HG03060 (cell line): ENCODE data around the gene C20orf202.

Experiments used
- ATAC-seq: cut with Tn5 transposase; IDR thresholded peaks from one replicate; pipeline ENCODE4 v1.9.1; 2021; ENCODE audit warnings: low read depth, moderate number of reproducible peaks; ENCODE audit not compliant: unreplicated experiment

The C20orf202 gene

GRCh38 chr20:1184260-1184637 is 19.0 kb upstream of the C20orf202 start:
- ATAC-seq, result no peak

DNA sequence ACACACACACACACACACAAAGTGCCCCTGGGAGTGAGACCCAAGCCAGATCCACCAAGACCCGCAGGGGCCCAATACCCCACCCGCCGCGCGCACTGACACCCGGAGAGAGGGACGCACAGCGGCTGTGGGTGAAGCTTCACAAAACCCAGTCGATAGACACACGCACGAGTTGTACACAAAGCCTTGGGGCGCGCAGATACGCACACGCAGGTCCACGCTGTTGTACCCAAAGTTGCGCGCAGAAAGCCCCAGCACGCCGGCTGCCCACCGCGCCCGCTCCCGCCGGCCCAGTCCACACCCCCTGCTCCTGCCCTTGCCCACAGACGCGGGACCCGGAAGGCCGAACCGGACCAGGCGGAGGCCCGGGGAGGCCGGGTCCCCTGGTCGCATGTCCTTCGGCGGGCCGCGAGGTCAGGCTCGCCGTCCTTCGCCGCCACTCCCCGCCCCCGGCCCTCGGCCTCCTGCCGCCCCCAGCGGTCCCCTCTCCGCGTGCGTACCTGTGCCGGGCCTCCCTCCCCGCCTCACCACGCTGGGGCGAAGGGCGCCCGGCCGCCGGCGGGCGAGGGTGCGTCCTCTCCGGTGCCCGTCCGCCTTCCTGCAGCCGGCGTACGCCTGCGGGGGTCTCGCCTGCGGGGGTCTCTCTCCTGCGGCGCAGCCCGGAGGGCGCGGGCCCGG is 18.5 kb upstream of the C20orf202 start, which contains the start of gene TMEM74B:
TMEM74B (minus strand) TSS at position 344 of the 678 bp plus-strand sequence. CDS start 1,180 bp downstream, outside the sequence.
- ATAC-seq, result no peak

- no peak for ATAC-seq
Measured at GRCh38 chr20:1185316-1185741, 17.9 kb upstream of the C20orf202 start.

- ATAC-seq, result no peak
Measured at GRCh38 chr20:1185790-1186334, 17.4 kb upstream of the C20orf202 start.

GRCh38 chr20:1186367-1186991 is 16.8 kb upstream of the C20orf202 start:
- no peak for ATAC-seq

GRCh38 chr20:1187605-1188171 is 15.6 kb upstream of the C20orf202 start:
- no peak for ATAC-seq

DNA sequence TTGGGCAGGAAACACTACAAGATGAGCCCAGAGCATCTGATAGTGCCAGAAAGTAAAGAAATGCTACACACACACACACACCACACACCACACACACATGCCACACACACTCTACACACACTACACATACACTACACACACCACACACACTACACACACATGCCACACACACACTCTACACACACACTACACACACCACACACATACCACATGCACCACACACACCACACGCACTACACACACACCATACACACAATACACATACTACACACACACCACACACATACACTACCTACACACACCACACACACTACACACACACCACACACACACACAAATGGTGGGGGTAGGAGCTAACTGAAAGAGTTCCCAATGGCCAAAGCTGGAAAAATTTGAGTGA is 14.9 kb upstream of the C20orf202 start:
- no peak for ATAC-seq

DNA sequence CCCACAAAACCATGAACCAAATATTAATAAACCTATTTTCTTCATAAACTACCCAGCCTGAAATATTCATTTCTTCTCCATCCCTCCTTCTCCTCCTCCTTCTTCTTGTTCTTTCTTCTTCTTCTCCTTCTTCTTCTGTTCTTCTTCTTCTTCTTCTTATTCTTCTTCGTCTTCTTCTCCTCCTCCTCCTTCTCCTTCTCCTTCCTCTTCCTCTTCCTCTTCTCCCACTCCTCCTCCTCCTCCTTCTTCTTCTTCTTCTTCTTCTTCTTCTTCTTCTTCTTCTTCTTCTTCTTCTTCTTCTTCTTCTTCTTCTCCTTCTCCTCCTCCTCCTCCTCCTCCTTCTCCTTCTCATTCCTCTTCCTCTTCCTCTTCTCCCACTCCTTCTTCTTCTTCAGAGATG is 13.4 kb upstream of the C20orf202 start:
- ATAC-seq, result no peak

DNA sequence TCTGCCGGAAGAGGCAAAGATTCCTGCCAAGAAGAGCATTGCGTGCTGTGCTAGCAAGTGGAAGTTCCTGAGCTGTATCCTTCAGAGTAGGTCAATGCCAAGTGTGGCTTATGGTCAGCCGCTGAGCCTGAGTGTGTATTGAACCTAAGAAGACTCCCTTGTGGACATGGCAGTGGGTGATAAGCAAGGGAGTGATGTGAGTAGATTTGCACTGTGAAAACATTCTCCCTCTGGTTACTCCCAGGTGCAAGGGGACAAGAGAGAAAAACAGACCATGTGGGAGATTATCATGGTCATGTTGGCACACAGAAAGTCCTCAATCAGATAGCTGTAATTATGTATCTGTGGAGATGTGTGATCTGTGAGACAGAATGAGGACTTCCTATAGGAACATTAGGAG is 12.4 kb upstream of the C20orf202 start:
- ATAC-seq, result no peak

GRCh38 chr20:1191299-1191698 is 12.0 kb upstream of the C20orf202 start:
- no peak for ATAC-seq

DNA sequence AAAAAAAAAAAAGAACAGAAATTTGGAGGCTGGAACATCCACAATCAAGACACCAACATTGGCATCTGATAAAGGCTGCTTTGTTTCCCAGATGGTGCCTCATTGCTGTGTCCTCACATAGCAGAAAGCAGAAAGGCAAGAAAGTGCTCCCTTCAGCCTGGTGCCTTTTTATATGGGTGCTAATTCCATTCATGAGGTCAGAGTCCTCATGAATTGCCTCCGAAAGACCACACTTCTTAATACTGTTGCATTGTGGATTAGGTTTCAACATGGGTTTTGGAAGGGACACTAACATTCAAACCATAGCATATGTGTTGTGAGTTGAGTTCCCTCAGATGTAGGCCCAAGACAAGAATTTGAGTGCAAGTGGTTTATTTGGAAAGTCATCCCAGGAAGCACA is 8.0 kb upstream of the C20orf202 start:
- ATAC-seq, result no peak

GRCh38 chr20:1196634-1197033 is 6.6 kb upstream of the C20orf202 start:
- ATAC-seq, result no peak

DNA sequence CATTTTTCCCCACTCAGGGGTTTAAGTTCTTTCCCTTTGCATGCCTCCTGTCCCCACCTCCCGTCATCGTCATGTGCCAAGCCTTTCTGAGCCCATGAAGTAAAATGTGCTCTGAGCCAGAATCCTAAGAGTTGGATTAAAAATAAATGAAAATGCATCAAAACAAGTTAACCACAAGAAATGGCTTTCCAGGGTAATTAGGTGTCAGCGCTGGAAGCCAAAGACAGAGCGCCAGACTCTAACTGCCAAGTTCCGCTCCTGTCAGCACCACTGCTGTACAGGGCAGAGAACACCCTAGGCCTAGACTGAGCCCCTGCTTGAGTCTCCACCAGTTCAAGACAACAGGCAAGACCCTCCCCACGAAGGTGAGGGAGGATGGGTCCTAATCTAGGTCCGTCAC is 5.5 kb upstream of the C20orf202 start:
- no peak for ATAC-seq

DNA sequence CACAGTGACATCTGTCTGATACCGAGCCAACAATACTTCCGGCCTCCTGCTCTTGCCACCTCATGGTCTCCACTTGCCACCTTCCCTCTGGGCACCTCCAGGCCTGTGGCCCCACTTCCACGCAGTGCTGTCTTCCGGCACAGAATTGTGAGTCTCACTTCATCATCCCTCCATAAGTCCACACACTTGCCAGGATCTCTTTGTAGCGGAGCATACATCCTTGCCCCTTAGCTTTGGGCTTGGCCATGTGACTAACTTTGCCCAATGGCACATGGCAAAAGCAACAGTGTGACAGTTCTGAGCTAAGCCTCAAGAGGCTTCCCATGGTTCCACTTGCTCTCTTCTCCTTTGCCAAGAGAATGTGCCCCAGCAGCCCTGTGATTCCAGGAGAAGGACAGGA is 4.5 kb upstream of the C20orf202 start:
- no peak for ATAC-seq

- no peak for ATAC-seq
Measured at GRCh38 chr20:1199212-1199873, 3.9 kb upstream of the C20orf202 start.

DNA sequence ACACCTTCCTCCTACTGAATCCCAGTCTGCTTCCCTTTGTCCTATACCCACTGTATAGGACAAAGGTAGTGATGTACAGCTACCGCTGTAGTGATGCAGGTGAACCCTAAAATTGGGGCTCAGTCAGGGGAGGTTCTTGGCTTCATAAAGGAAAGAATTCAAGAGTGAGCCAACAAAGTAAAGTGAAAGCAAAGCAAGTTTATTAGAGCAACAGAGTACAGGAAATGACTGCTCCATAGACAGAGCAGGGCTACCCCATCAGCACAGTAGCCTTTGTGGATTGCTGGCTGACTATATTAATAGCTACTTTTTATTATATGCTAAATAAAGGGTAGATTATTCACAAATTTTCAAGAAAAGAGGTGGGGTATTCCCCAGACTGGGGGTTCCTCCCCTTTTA is 3.3 kb upstream of the C20orf202 start:
- no peak for ATAC-seq

DNA sequence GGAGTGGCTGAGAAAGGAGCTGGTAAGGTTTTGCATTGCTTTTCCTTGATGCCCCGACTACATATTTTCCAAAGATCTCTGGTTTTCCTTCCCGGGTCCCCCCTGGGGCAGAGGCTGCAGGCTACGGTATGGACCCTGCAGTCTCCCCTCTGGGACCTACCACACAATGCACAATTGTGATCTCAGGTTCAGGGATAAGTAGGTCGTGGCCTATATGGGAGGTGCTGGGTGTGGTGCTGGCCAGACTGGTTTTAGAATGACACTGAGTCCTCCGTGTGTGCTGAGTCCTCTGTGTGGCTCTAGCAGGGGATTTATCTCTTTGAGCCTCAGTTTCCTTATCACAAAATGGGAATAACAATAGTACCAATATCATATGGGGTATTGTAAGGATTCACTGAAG is 376 bp downstream of the C20orf202 start:
- ATAC-seq, result no peak

DNA sequence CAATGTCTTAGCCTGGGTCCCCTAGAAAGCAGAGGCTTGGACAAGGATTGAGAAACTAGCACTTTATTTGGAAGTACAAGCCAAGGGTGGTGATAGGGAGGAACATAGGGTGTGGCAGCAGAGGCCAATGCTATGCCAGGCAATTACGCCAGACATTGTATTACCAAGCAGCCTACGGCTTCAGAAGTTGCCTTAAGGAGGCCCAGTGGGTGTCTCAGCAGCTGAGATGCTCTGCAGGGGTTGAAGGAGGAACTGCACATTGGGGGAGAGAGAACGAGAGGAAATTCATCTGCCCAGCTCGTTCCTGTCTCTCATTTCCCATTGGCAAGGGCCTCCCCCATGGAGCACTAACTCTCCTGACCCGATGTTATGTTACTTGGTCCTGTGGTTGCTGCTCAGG is 859 bp downstream of the C20orf202 start:
- no peak for ATAC-seq

DNA sequence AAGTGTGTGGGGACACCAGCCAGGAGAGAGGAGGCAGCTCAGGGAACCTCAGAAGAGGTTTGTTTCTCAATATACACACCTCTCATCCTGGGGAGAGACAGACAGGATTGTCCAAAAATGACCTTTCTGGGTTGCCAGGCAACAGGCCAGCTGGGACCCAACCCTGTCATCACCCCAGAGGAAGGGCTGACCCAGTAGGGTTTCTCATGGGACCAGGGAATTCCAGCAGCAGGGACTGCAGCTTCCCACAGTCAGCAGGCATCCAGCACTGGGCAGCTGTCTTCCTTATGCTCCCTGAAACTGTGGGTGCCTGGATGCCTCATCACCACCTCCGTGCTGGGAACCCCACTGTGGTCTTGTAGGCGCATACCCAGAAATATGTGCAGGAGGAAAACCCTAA is 1.3 kb downstream of the C20orf202 start:
- ATAC-seq, result no peak

- ATAC-seq, result no peak
Measured at GRCh38 chr20:1205802-1206201, 2.5 kb downstream of the C20orf202 start.
